HG02943 (cell line): ENCODE measurements around the gene RPGRIP1L.

Source experiments
- ATAC-seq: cut with Tn5 transposase; IDR thresholded peaks from one replicate; pipeline ENCODE4 v1.9.1; 2021; ENCODE audit warnings: mild to moderate bottlenecking, low read depth, moderate library complexity; ENCODE audit not compliant: unreplicated experiment

RPGRIP1L gene

GRCh38 chr16:53703590-53704444 lies at the start of gene RPGRIP1L, which contains the start of gene FTO:
RPGRIP1L (minus strand) TSS chr16:53703859; CDS start chr16:53700723, 3,136 bp downstream.
FTO (plus strand) TSS chr16:53704156.
- ATAC-seq = peak; percentile 99

- no peak for ATAC-seq
Measured at GRCh38 chr16:53753431-53753830, 49.8 kb upstream of the RPGRIP1L start.

GRCh38 chr16:53752560-53752959 lies 48.9 kb upstream of the RPGRIP1L start:
- no peak for ATAC-seq

GRCh38 chr16:53745753-53746266 lies 42.2 kb upstream of the RPGRIP1L start:
- ATAC-seq = no peak

GRCh38 chr16:53745086-53745485 lies 41.4 kb upstream of the RPGRIP1L start:
- ATAC-seq = no peak

GRCh38 chr16:53744449-53744848 lies 40.8 kb upstream of the RPGRIP1L start:
- ATAC-seq = no peak

GRCh38 chr16:53743149-53743566 lies 39.5 kb upstream of the RPGRIP1L start:
- ATAC-seq = no peak

GRCh38 chr16:53741546-53741945 lies 37.9 kb upstream of the RPGRIP1L start:
- ATAC-seq = no peak

GRCh38 chr16:53740933-53741531 lies 37.4 kb upstream of the RPGRIP1L start:
- no peak for ATAC-seq

- no peak for ATAC-seq
Measured at GRCh38 chr16:53740476-53740875, 36.8 kb upstream of the RPGRIP1L start.

- no peak for ATAC-seq
Measured at GRCh38 chr16:53737552-53737951, 33.9 kb upstream of the RPGRIP1L start.

- no peak for ATAC-seq
Measured at GRCh38 chr16:53736297-53736696, 32.6 kb upstream of the RPGRIP1L start.

- ATAC-seq = no peak
Measured at GRCh38 chr16:53734908-53735307, 31.2 kb upstream of the RPGRIP1L start.

GRCh38 chr16:53732296-53732929 lies 28.8 kb upstream of the RPGRIP1L start:
- no peak for ATAC-seq

- no peak for ATAC-seq
Measured at GRCh38 chr16:53730693-53731092, 27.0 kb upstream of the RPGRIP1L start.

- ATAC-seq = no peak
Measured at GRCh38 chr16:53726625-53727024, 23.0 kb upstream of the RPGRIP1L start.

GRCh38 chr16:53721017-53721416 lies 17.4 kb upstream of the RPGRIP1L start:
- ATAC-seq = no peak

- no peak for ATAC-seq
Measured at GRCh38 chr16:53717577-53717976, 13.9 kb upstream of the RPGRIP1L start.

- ATAC-seq = no peak
Measured at GRCh38 chr16:53715023-53715384, 11.3 kb upstream of the RPGRIP1L start.

GRCh38 chr16:53714205-53715022 lies 10.8 kb upstream of the RPGRIP1L start:
- ATAC-seq = no peak
